GM12878 (cell line): Measurements from ENCODE around the gene DPH6. TPM values are rescaled to one million over a fixed set of nuclear protein-coding genes. Genes with fewer than 3 reads are reported as not detected.

Source experiments
- ATAC-seq: fragments of 200-7000 bp; cut with Tn5 transposase; 3 replicates; pipeline ENCODE4 v1.9.1; 2020; ENCODE audit warnings: mild to moderate bottlenecking, moderate library complexity
- BruUV-seq: library from RNA; stranded (reverse); fragments of 400-500 nt; replicated peaks from 2 replicates; lab custom pipeline; 2021; lab: Mats Ljungman, UMichigan
- CTCF ChIA-PET: fragments of 300-600 bp; sonication (Branson Sonifier 250); formaldehyde crosslinking; extraction: SDS; loops from one replicate; lab custom pipeline; 2021; ENCODE audit warnings: inconsistent platforms; lab: Yijun Ruan, JAX
- POLR2A ChIA-PET: fragments of 350-600 bp; formaldehyde crosslinking; extraction: SDS; loops from one replicate; lab custom pipeline; 2021; ENCODE audit warnings: inconsistent platforms; lab: Charles Lee
- RAD21 ChIA-PET: fragments of 300-600 bp; sonication (Branson Sonifier 250); formaldehyde crosslinking; loops from one replicate; lab custom pipeline; 2023; ENCODE audit warnings: antibody characterized with exemption; ENCODE audit not compliant: unreplicated experiment; lab: Charles Lee
- SMC1A ChIA-PET: fragments of 300-600 bp; sonication (Branson Sonifier 250); formaldehyde crosslinking; loops from one replicate; lab custom pipeline; 2023; ENCODE audit not compliant: unreplicated experiment, uncharacterized antibody; lab: Charles Lee
- DNase-seq: peaks from one replicate; pipeline ENCODE4 v3.0.0-alpha.2; 2011; ENCODE audit warnings: low read depth, low spot score
- FAIRE-seq: peaks from 3 replicates; lab custom pipeline; 2011; peaks lifted over from hg19 to GRCh38; lab: Jason Lieb, UNC
- H2AFZ ChIP-seq: 2 replicates; pipeline ENCODE4 v1.6.0; 2011; ENCODE audit warnings: low read depth, low read length, control low read depth; ENCODE audit not compliant: control insufficient read depth
- H3K27ac ChIP-seq: 2 replicates; pipeline ENCODE4 v1.5.1; 2011; ENCODE audit warnings: control low read depth; ENCODE audit not compliant: control insufficient read depth, insufficient read depth
- H3K27me3 ChIP-seq, 2 experiments: replicated peaks in 1 of 2; 2 replicates each; pipeline versions ENCODE4 v1.6.0 to v1.6.1; 2011; ENCODE audit warnings: low read length in 1 of 2; ENCODE audit not compliant: control insufficient read depth in 2 of 2, insufficient read depth in 2 of 2
- H3K36me3 ChIP-seq, 2 experiments: 2 replicates each; pipeline ENCODE4 v1.5.1; 2011; ENCODE audit warnings: low read length in 1 of 2; ENCODE audit not compliant: control insufficient read depth in 2 of 2, insufficient read depth in 2 of 2
- H3K4me1 ChIP-seq: 2 replicates; pipeline ENCODE4 v1.6.1; 2011; ENCODE audit warnings: mild to moderate bottlenecking, low read length, moderate library complexity, mixed read lengths; ENCODE audit not compliant: control insufficient read depth, insufficient read depth
- H3K4me2 ChIP-seq: 2 replicates; pipeline ENCODE4 v1.6.0; 2011; ENCODE audit warnings: control low read depth; ENCODE audit not compliant: control insufficient read depth, insufficient read depth
- H3K4me3 ChIP-seq: fragments of 200-600 bp; sonication (generic); 2 replicates; pipeline ENCODE4 v1.5.1; 2016
- H3K79me2 ChIP-seq: 2 replicates; pipeline ENCODE4 v1.6.0; 2011; ENCODE audit warnings: low read length; ENCODE audit not compliant: control insufficient read depth, insufficient read depth
- H3K9ac ChIP-seq: 2 replicates; pipeline ENCODE4 v1.8.0; 2011; ENCODE audit warnings: low read length, control low read depth, mixed read lengths; ENCODE audit not compliant: control insufficient read depth, insufficient read depth
- H3K9me3 ChIP-seq: replicated peaks from 3 replicates; pipeline ENCODE4 v1.5.1; 2011; ENCODE audit warnings: mild to moderate bottlenecking, low read length; ENCODE audit not compliant: control insufficient read depth, insufficient read depth
- H4K20me1 ChIP-seq: 2 replicates; pipeline ENCODE4 v1.6.0; 2011; ENCODE audit not compliant: control insufficient read depth, insufficient read depth
- BACH1 ChIP-seq: fragments of 450-650 bp; IDR thresholded peaks from 2 replicates; pipeline ENCODE4 v1.6.1; 2017; ENCODE audit warnings: mild to moderate bottlenecking, borderline replicate concordance
- CBX3 ChIP-seq: fragments of 200-600 bp; sonication (generic); IDR thresholded peaks from 2 replicates; pipeline ENCODE4 v1.6.1; 2016; ENCODE audit warnings: low read depth, borderline replicate concordance
- CHD4 ChIP-seq: fragments of 200-600 bp; sonication (generic); IDR thresholded peaks from 2 replicates; pipeline ENCODE4 v1.6.1; 2016; ENCODE audit warnings: mild to moderate bottlenecking
- FOXM1 ChIP-seq: IDR thresholded peaks from 2 replicates; pipeline ENCODE4 v1.6.1; 2012; ENCODE audit warnings: low read depth, mild to moderate bottlenecking, inconsistent platforms, low read length, moderate library complexity
- IKZF1 ChIP-seq: fragments of 450-650 bp; conservative IDR thresholded peaks from 2 replicates; pipeline ENCODE4 v1.6.1; 2017; ENCODE audit warnings: antibody characterized with exemption, mild to moderate bottlenecking
- MYB ChIP-seq: fragments of 150-350 bp; IDR thresholded peaks from 2 replicates; pipeline ENCODE4 v1.6.1; 2014; ENCODE audit warnings: mild to moderate bottlenecking, low read depth, low read length, borderline replicate concordance
- NFYA ChIP-seq: IDR thresholded peaks from 2 replicates; pipeline ENCODE4 v1.6.1; 2011; ENCODE audit warnings: low read depth, mild to moderate bottlenecking, low read length, improper control_type of control experiment, borderline replicate concordance
- NR2F1 ChIP-seq: fragments of 450-650 bp; conservative IDR thresholded peaks from 2 replicates; pipeline ENCODE4 v1.6.1; 2017; ENCODE audit warnings: mild to moderate bottlenecking
- POLR2AphosphoS5 ChIP-seq: IDR thresholded peaks from 2 replicates; pipeline ENCODE4 v1.6.1; 2011; ENCODE audit warnings: mild to moderate bottlenecking, low read length, inconsistent platforms
- RBBP5 ChIP-seq: fragments of 200-600 bp; sonication (generic); conservative IDR thresholded peaks from 2 replicates; pipeline ENCODE4 v1.6.1; 2016
- RELA ChIP-seq: fragments of 450-650 bp; IDR thresholded peaks from 2 replicates; pipeline ENCODE4 v1.8.0; 2014; ENCODE audit warnings: borderline replicate concordance; ENCODE audit not compliant: partially characterized antibody
- TBL1XR1 ChIP-seq: IDR thresholded peaks from 2 replicates; pipeline ENCODE4 v1.6.1; 2012; ENCODE audit warnings: low read depth, low read length, improper control_type of control experiment
- ZNF384 ChIP-seq: IDR thresholded peaks from 2 replicates; pipeline ENCODE4 v1.6.1; 2012; ENCODE audit warnings: low read depth, mild to moderate bottlenecking, low read length, improper control_type of control experiment, borderline replicate concordance
- WGBS: methylation state at CpG from one replicate; pipeline ENCODE4 v1.1.6; 2016; ENCODE audit warnings: low lambda C conversion rate; ENCODE audit not compliant: insufficient replicate concordance, insufficient coverage; ENCODE audit errors: missing lambda C conversion rate; 5-methylcytosine and 5-hydroxymethylcytosine counted together
- in situ Hi-C: fragments of 300-500 bp; cut with MboI; formaldehyde crosslinking; loops from 9 replicates; pipeline ENCODE4 v1.14.3; 2018; ENCODE audit warnings: mixed read lengths
- intact Hi-C: fragments of 100-400 bp; cut with micrococcal nuclease; formaldehyde crosslinking; loops from one replicate; pipeline ENCODE4 v1.14.2; 2022; ENCODE audit not compliant: unreplicated experiment
- polyA plus RNA-seq, 11 experiments: library from polyadenylated mRNA; depleted of rRNA in 4 of 11; unstranded in 6 of 11; stranded (reverse) in 5 of 11; fragments of >200 nt; fragmentation: Nextera tagmentation in 4 of 11; fragmentation: Illumina TruSeq in 1 of 11; extraction: Ambion mirVana in 4 of 11; extraction: Trizol in 1 of 11; gene quantifications; 1 replicate in 1 of 11; 2 replicates in 10 of 11; pipeline versions ENCODE4 v1.2.1 to v1.2.3, GENCODE V29; 2011 to 2016; ENCODE audit warnings: inconsistent platforms in 2 of 11, missing spikeins in 2 of 11, low read depth in 1 of 11
- total RNA-seq, 4 experiments: library from RNA; depleted of rRNA in 3 of 4; stranded (reverse); fragments of >200 nt in 3 of 4; fragmentation: Illumina TruSeq in 1 of 4; extraction: Trizol in 1 of 4; gene quantifications; 2 replicates each; pipeline versions ENCODE4 v1.2.1 to v1.2.3, GENCODE V29; 2013 to 2021
- TF ChIP-seq, protein P1 (sequence below): fragments of 450-650 bp; IDR thresholded peaks from 2 replicates; pipeline ENCODE4 v1.6.1; 2016; ENCODE audit warnings: mild to moderate bottlenecking
- TF ChIP-seq, protein P2 (sequence below): fragments of 450-650 bp; formaldehyde crosslinking; IDR thresholded peaks from 2 replicates; pipeline ENCODE4 v1.4.0; 2022; ENCODE audit warnings: mild to moderate bottlenecking, moderate library complexity

The DPH6 gene
- total and polyA plus RNA-seq, 10 of the 15 experiments (the other 5 are each of a cell fraction or from before 2014, with no cell fraction given), result 9.0 to 68.5 (median 17.1) TPM

DNA sequence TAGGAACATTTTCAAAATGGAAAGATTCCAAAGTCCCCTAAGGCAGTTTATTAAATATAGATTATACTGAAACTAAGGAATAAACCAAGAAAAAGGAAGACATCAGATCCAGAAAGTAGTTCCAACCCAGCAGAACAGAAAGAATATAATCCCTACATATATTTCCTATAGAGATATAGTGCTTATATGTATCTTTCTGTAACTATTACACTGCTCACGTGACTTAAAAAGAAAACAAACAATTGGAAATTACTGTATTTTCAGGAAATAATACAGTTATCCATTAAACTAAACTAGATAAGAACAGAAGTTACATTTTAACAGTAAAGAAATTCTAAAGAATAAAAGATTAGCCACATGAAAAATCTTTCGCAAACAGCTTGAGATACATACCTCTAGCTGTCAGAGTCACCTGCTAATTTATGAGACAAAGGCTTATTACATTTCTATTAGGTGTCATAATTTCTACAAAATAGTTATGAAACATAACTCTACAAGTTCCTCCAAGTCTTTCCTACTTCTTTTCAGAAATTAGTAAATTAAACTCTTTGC lies 10.5 kb downstream of the DPH6 start:
- no peak for FAIRE-seq
- Histone ChIP-seq H3K79me2 (no peaks in the 10 kb centered on the region), H3K9ac (no peak overlapping the region), H2AFZ (no peak overlapping the region), H4K20me1 (no peaks in the 10 kb centered on the region), H3K27me3 (no peaks in the 10 kb centered on the region), H3K4me2 (no peak overlapping the region), H3K36me3 (0 out of 4 replicates have a peak, but pooled peaks cover 0 to 2% of the 10 kb centered on the region in 2 experiments), H3K9me3 (no peaks in the 10 kb centered on the region), H3K4me3 (no peak overlapping the region), H3K4me1 (no peaks in the 10 kb centered on the region), H3K27ac (no peak overlapping the region)
- SMC1A ChIA-PET, result interaction anchor here (0.7 kb wide), 1 partner anchor 12 kb away, joined by 3 read pairs; no protein-coding TSS in a partner anchor
- BruUV-seq, result no TSS peak
- intact Hi-C loops (loop anchor here (10.0 kb wide), 1 partner anchor 139 kb away; no protein-coding TSS in a partner anchor), in situ Hi-C loops (no loop called here)
- POLR2A ChIA-PET, result no interaction called here
- CTCF ChIA-PET, result no interaction called here
- no peak for ATAC-seq
- 53% methylated on average over 2 of the region's 2 CpGs for WGBS
- no peak for DNase-seq
- RAD21 ChIA-PET, result interaction anchor here (1.1 kb wide), 1 partner anchor 11 kb away, joined by 3 read pairs; no protein-coding TSS in a partner anchor
- TF ChIP-seq IKZF1, result no peak
- no peak for TF ChIP-seq BACH1
- no peak for TF ChIP-seq CHD4
- no peak for TF ChIP-seq ZNF384
- TF ChIP-seq, protein P1, sequence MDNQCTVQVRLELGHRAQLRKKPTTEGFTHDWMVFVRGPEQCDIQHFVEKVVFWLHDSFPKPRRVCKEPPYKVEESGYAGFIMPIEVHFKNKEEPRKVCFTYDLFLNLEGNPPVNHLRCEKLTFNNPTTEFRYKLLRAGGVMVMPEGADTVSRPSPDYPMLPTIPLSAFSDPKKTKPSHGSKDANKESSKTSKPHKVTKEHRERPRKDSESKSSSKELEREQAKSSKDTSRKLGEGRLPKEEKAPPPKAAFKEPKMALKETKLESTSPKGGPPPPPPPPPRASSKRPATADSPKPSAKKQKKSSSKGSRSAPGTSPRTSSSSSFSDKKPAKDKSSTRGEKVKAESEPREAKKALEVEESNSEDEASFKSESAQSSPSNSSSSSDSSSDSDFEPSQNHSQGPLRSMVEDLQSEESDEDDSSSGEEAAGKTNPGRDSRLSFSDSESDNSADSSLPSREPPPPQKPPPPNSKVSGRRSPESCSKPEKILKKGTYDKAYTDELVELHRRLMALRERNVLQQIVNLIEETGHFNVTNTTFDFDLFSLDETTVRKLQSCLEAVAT, result no peak
- TF ChIP-seq POLR2AphosphoS5, result no peak
- TF ChIP-seq CBX3, result no peak
- no peak for TF ChIP-seq NR2F1
- no peak for TF ChIP-seq NFYA
- no peak for TF ChIP-seq TBL1XR1
- TF ChIP-seq RELA, result no peak
- TF ChIP-seq, protein P2, sequence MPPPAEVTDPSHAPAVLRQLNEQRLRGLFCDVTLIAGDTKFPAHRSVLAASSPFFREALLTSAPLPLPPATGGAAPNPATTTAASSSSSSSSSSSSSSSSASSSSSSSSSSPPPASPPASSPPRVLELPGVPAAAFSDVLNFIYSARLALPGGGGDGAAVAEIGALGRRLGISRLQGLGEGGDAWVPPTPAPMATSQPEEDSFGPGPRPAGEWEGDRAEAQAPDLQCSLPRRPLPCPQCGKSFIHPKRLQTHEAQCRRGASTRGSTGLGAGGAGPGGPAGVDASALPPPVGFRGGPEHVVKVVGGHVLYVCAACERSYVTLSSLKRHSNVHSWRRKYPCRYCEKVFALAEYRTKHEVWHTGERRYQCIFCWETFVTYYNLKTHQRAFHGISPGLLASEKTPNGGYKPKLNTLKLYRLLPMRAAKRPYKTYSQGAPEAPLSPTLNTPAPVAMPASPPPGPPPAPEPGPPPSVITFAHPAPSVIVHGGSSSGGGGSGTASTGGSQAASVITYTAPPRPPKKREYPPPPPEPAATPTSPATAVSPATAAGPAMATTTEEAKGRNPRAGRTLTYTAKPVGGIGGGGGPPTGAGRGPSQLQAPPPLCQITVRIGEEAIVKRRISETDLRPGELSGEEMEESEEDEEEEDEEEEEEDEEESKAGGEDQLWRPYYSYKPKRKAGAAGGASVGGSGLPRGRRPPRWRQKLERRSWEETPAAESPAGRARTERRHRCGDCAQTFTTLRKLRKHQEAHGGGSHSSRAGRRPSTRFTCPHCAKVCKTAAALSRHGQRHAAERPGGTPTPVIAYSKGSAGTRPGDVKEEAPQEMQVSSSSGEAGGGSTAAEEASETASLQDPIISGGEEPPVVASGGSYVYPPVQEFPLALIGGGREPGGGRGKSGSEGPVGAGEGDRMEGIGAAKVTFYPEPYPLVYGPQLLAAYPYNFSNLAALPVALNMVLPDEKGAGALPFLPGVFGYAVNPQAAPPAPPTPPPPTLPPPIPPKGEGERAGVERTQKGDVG (CRISPR knock-in tag), result no peak
- no peak for TF ChIP-seq FOXM1
- no peak for TF ChIP-seq MYB
- no peak for TF ChIP-seq RBBP5
